Activated CD8-positive, alpha-beta memory T cell treated with anti-CD3 and anti-CD28 coated beads for 4 hours (primary cell): ENCODE data around the gene BARX2.

Experiments
- DNase-seq, 2 donors: peaks; one replicate each; pipeline ENCODE4 v3.0.0-alpha.2; 2020; ENCODE audit warnings: low read depth in 2 of 2

Gene BARX2

DNA sequence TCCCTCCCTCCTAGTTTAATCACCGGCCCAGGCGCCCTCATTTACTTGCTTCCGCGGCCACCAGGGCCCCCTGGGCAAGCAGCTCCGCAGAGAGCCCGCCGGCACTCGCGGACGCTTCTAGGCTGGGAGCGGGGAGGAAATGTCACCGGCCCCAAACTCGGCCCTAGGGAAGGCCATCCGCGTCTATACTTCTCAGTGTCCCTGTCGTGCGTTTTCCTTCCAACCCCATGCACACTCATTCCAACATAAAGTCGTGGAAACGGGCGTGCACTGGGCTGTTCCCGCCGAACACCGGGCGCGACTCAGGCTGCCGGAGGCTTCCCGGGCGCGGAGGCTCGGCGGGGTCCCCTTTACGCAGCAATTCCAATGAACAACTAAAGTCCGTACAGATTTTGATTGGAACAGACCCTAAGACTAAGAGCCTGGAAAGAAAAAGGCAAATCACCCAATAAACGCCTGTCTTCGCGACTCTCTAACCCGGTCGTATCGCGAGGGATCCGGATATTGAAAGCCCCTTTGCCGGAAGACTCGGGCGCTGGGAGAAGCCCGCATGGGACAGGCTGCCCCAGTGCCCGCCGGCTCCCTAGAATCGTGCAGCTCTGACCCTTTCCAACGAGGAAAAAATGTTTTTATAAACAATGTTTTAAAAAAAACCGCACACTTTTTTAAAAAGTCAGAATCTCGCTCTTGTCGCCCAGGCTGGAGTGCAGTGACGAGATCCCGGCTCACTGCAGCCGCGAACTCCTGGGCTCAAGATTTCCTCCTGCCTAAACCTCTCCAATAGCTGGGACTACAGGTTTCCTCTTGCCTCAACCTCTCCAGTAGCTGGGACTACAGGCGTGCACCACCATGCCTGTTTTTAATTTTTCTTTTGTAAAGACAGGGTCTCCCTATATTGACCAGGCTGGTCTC is 1.3 kb upstream of the BARX2 start:
- no peak for DNase-seq

DNA sequence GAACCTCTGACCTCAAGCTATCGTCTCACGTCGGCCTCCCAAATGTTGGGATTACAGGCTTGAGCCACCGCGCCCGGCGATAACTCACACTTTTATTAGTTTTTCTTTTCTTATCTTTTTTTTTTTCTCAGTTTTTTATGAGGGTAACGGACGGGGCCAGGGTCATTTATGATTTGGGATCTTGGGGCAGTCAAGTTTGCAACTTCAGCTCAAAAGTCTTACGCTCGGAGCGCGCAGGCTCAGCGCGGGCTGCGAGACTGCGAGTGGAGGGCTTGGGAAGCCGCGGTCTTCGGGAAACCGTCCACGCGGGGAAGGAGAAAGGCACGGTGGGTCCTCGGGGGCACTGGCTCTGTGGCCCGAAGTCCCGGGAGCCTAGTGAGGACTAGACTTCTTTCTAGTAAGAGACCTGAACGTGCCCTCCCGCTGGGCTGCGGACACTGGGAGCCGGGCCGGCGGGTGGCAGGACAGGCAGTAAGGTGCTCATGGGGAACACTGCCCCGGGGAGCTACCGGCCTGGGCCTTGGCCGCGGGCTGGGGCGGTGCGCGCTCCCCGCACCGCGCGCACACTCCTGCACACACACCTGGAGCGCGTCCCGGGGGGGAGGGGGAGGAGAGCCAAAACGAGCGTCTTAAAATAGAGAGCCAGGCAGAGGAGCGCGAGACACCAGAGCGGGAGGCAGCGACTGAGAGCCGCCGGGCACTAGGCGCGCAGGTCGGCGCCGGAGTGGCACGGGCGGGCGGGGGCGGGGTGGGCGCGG is 476 bp upstream of the BARX2 start:
- DNase-seq, result no peak

DNA sequence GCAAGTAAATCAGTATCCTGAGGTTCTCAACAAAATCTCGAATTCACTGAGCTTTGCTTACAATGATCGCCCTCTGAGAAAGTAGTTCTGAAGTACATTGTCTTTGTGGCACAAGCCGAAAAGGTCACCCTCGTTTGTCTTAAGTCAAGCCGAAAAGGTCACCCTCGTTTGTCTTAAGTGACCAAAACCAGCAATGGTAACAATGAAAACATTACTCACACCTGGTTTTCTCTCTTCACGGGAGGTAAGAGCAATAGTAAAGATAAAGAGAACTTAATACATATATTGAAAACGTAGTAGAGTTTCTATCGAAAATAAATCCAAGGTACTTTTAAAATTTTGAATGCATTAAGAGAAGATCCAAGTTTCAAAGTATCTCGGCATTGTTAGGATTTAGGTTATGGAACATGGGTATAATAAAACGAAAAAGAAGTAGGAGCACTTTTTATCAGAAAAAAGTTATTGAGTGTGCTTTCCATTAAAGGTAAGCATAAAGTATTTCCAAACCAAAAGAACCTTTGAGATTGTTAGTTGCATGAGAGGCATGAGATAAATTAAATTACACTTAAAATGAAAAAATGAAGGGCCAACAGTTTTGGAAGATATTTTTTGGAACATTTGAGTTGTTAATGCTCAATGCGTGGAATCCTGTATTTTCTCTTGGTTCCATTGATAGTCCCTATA is 1.2 kb downstream of the BARX2 start:
- no peak for DNase-seq

DNA sequence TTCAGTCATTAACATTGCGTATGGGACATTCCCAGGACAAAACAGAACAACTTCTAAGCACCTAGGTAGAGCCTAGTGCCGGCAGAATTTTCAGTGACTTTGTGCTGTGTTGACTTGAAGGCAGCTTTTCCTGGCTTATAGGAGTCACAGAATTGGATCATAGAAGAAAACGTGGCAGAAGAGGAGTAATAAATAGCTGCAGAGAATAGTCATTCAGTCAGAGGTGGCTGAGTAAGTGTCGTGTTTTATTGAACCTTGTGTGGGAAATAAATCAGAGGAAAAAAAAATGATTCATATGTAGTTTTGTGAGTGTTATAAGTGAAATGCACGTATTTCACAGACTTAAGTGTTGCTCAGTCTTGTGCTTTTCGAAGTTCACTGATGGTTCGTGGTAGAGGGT is 2.1 kb downstream of the BARX2 start:
- no peak for DNase-seq

DNA sequence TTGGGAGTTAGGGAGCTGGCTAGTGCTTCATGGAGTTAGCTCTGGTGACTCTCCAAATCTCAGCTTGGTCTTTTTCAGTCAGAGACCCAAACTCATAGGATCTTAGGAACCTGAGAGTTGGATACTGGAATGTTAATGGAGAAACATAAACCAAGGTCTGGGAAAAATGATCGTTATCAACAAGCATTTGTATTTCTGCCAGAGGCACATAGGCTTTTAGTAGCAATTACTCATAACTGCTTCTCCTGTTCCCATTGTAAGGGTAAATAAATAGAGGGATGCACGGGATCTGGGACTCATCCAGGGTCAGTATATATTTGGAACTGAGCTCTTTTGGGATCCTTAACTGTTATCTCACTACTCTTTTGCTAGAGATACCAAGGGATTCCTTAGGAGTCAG is 4.8 kb downstream of the BARX2 start:
- DNase-seq, result no peak

DNA sequence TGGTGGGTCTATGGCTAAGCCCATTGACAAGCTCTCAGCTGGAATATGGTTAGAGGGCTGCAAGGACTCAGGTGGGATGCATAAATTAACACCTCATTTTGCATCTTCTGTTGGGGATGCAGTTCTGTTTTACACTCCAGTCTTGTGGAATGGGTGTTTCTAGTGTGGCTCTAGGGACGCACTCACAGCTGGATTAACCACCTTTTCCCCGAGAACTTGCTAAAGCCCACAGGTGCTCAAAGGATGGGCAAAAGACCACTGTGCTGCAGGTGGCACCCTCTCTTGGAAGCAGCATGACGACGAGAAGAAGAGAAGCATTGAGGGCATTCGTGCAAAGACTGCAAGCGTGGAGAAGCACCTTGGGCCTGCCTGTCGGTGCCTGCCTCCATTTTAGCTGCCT is 6.9 kb downstream of the BARX2 start:
- DNase-seq, result no peak

DNA sequence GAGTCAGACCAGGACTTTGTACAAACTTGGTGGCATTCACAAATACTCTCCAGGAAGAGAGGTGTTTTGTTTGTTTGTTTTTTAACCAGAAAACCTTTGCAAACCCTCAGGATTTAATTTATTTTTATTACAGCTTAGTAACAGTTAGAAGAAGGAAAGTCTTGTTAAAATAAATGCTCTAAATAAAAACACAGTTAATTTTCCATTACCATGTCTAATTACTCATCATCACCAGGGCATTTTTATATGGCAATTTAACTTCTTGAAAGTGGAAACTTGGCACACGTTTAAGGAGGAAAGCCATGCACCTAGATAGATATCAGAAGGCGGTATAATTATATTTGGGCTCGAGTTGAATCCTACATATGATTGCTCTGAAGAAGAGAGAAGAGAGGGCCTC is 7.4 kb downstream of the BARX2 start:
- DNase-seq, result no peak

DNA sequence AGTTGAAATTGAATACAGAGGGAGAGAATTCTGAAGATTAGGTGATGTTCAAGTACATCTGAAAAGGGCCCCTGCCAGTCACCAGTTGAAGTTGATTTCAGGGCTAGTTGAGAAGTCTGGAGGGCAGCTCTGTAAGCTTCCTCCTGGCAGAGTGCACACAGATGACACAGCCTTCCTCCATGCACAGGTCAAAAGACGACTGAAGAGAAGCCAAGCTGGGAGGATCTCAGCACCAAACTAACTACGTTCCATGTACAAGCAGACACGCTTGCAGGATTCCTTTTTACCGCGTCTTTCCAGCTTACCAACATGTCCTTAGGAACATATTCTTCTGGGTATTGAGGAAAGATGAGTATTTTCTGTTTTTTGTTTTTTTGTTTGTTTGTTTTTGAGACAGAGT is 7.9 kb downstream of the BARX2 start:
- DNase-seq, result no peak

DNA sequence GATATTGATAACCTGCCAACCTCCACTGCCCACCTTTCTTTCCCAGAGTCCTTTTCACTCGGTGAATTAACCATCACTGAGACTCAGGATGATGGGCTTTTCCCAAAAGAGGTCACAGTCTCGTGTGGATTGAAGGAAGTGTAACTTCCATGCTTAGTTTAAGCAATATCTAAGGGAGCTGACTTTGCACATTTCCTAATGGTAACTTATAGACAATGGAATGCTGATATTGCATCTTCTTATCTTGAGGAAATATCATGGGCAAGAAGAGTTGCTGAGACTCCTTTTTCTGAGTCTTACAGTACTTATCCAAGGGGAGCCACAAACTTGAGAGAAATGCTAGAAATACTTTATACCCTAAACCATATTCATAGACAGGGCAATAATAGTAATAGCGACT is 8.8 kb downstream of the BARX2 start:
- DNase-seq, result no peak

DNA sequence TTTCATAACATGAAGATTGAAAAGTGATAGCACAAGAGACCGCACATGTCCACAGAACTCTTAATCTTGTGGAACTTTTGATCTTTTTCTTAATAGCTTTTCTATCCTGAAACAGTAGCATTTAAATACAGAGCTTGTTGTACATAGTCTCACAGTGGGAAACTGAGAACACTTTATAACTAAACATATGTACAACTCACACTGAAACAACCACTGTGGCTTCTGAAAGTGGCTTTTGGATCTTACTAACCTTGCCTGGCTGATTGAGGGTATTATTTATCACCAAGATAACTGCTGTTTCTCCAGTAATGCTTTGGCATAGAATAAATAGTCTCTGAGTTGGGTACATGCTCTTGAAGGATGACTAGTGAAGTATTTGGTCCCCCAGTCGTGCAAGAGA is 10.2 kb downstream of the BARX2 start:
- no peak for DNase-seq

DNA sequence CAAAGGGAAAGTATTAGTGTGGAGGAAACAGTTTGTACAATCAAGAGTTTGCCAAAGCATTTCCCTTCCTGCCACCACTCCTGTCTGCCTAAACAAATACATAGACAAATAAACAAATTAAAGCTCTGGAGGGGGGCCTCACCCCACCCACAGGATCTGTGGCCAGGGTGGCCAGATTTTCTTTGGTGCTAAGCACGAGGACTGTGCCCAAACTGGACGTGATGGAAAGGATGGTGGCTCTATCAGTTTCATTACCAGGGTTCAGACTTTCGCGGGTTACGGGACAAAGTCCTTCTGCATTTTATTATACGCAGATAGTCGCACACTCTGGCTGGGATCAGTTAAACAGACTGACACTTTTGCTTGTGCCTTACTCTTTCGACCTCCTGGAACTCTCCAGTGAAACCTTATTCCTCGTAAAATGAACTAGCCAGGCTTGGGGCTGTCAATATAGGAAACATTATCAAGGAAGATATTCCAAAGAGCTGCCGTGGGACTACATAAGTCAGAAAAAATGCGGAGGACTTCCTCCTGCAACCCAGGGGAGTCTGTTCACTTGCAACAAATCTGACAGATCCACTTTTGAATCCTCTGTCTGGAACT is 11.2 kb downstream of the BARX2 start:
- no peak for DNase-seq

DNA sequence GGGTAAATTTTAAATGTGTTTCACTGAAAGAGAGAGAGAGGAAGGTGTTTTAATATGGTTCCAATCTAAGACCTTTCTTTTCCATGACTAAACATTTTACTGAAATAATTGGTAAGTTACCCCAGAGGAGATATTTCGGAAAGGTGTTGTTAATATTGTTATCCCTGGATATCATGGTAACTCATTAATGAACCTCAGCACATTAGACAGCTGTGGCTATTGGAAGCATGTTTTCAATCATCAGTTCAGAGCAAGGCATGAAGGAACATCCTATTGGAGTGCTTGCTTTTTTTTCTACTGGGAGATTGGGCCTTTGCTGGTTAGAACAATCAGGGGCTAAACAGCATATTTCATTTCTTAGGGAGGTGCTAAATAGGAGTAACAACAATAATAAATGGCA is 11.8 kb downstream of the BARX2 start:
- DNase-seq, result no peak

DNA sequence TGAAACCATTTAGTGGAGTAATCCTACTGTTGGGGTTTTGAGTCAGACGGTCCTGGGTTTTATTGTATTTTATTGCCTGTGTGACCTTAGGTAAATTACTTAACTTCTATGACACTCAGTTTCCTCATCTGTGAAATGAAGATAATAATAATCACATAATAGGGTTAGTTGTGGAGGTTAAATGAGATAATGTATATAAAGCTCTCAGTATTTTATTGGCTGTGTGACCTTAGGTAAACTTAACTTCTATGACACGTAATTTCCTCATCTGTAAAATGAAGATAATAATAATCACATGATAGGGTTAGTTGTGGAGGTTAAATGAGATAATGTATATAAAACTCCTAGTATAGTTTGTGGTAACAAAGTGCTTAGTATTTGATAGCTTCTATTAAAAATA is 13.2 kb downstream of the BARX2 start:
- no peak for DNase-seq

DNA sequence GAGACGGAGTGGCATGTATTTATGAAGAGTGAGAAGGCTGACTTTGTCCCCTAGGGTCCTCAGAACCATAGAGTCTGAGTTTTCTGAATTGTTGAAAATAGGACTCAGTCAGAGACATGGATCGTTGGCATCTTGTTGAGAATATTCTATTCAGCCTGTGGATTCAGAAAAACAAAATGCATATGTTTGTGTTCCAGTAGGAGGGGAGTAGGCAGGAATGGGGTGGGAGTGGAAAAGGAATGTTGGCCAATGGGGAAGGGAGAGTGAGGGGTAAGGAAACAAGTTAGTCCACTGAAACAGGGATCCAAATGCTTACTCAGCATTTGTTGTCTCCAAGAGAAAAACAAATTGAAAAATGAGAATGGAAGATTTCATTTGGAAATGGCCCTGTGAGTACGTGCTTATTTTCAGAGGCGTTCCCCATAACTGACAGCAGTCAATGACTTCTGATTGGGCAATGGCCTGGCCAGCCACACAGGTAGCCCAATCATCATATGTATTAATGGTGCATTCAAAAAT is 14.7 kb downstream of the BARX2 start:
- DNase-seq, result no peak

DNA sequence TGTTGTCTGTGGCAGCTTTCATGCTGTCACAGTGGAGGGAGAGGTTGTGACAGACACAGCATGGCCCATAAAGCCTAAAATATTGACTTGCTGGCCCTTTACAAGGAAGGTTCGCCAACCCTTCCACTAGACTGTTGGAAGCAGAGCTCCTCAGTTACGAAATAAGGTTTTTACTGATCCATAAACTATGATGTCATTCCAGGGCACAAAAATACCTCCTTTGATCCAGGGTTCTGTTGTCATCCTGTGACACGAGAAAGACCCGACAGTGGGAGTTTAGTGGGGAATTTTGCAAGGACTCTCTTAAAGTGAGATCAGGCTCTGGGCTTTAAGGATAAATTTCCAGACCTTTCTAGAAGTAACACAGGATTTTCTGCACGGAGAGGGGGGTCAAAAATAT is 15.7 kb downstream of the BARX2 start:
- DNase-seq, result no peak

DNA sequence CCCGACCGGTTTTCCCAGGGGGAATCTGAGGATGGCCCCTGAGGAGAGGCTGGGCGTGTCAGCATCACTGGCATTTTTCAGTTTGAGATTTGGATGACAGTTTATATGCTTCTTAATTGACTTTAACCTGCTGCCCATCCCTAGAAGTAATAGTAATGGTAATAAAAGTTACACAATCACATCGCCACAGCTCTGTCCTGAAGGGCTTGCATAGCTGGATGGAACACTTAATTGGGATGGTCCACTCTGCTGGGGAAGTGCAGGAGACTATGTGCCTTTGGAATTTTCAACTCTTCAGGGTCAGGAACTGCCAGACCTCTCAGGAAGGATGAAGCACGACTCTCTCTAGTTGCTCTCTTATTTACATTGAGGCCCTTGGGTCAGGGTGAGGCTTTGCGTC is 16.2 kb downstream of the BARX2 start:
- no peak for DNase-seq

DNA sequence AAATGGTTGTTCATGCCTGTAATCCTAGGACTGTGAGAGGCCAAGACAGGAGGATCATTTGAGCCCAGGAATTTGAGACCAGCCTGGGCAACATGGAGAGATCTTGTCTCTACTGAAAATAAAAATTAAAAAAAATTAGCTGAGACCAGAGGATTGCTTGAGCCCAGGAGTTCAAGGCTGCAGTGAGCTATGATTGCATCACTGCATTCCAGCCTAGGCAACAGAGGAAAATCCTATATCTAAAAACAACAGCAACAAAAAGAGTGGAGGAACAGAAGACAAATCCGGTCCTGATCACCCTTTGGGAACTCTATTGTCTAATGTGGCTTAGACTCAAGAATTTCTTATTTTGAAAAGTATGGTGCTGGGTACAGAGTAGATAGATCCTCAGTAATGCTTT is 17.3 kb downstream of the BARX2 start:
- DNase-seq, result no peak

DNA sequence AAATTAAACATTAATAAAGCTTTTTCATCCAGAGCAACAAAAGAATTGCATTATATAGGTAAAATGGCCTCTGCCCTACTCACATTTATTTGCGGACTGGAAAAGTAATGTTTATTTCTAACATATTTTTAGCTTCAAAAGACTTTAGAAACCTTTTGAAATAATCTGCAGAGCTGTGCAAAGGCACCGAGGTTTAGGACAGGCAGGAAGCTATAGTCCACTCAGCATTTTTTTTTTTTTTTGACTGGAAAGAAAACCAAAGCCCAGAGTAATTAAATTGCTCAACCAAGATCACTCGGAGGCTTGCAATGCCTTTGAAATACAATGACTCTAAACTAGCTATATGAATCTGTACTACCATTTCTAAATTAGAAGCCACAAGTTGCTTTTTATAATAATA is 19.1 kb downstream of the BARX2 start:
- no peak for DNase-seq

DNA sequence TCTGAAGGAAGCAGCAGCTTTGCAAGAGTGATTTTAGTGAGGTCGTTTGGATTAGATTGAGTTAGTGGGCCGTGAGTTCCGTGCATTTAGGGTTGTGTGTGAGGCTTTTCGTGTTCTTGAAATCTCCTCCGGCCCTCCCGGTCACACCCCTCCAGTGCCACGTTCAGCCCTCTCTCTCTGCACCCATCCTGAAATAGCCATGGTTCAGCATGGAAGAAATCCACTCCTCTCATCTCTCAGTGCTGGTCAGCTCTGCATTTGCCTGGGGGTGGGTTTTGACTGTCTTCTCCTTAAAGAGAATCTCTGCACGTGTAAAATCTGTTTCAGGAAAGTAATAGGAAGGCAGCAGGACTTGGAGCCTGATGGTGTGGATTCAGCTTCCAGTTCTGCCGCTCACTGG is 19.8 kb downstream of the BARX2 start:
- DNase-seq, result no peak

DNA sequence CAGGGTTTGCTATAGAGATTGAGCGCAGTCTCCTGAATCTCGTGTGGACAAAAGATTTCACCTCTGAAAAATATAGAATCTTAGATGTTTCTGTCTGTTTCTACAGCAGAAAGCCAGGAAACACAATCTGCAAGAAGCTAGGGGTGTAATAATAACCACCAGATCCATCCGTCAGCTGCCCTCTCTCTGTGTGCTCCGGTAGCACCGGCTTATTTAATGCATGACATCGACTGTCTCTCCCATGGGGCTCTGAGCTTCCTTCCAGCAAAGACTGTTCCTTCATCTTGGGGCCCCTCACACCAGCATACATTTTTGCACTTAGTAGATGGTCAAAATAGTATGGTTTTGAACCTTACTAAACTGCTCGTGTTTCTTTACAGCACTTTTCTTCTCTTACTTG is 20.2 kb downstream of the BARX2 start:
- DNase-seq, result no peak

DNA sequence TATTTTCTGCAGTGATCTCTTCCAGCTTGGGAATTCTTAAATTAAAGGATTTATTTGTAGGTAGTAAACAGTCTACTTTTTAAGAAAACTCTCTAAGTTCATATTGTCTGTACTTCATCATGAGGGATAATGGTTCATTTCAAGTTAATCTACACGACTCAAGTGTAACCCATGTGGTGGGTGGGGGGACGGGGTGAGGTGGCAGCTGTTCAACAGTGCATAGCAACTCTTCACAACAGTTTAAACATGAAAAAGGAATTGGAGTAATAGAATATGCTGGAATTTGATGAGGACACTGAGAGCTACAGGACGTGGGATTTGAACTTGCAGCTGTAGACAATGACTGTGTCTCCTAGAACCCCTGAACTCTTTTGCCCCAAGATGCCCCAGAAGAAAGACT is 20.8 kb downstream of the BARX2 start:
- DNase-seq, result no peak
